K562 (cell line): Measurements from ENCODE around the gene CHRNA9. TPM values are rescaled to one million over a fixed set of nuclear protein-coding genes. Genes with fewer than 3 reads are reported as not detected.

Experiments
- ATAC-seq: fragments of 200-7000 bp; cut with Tn5 transposase; 3 replicates; pipeline ENCODE4 v1.9.1; 2020; ENCODE audit warnings: moderate library complexity
- BruUV-seq: library from RNA; stranded (reverse); fragments of 400-500 nt; replicated peaks from 2 replicates; lab custom pipeline; 2021; lab: Mats Ljungman, UMichigan
- CTCF ChIA-PET: fragments of 300-600 bp; formaldehyde crosslinking; extraction: SDS; loops from one replicate; lab custom pipeline; 2021; ENCODE audit warnings: low intra/inter-chr PET ratio; lab: Yijun Ruan, JAX
- POLR2A ChIA-PET: fragments of 300-600, 350-650 bp; sonication (Branson Sonifier 250); formaldehyde crosslinking; extraction: SDS; loops from one replicate; lab custom pipeline; 2021; ENCODE audit warnings: antibody characterized with exemption, inconsistent platforms; lab: Yijun Ruan, JAX
- DNase-seq, 4 experiments: peaks; one replicate each; pipeline versions ENCODE4 v3.0.0 to v3.0.0-alpha.2; 2011 to 2018; ENCODE audit warnings: low spot score in 3 of 4, mixed read lengths in 3 of 4; ENCODE audit errors: extremely low read depth in 1 of 4
- FAIRE-seq: peaks from 2 replicates; lab custom pipeline; 2011; peaks lifted over from hg19 to GRCh38; lab: Jason Lieb, UNC
- H2AFZ ChIP-seq: 2 replicates; pipeline ENCODE4 v1.6.0; 2011; ENCODE audit warnings: low read depth, low read length, control low read depth, inconsistent platforms
- H3K27ac ChIP-seq: fragments of 200-600 bp; 3 replicates; pipeline ENCODE4 v1.8.0; 2011; ENCODE audit warnings: low read depth, mild to moderate bottlenecking, control low read depth, inconsistent platforms, low read length, moderate library complexity, mixed read lengths; ENCODE audit errors: extremely low read depth
- H3K27me3 ChIP-seq, 2 experiments: fragments of 300-600 bp in 1 of 2; 2 replicates in 1 of 2; 3 replicates in 1 of 2; pipeline versions ENCODE4 v1.6.0 to v1.8.0; 2011; ENCODE audit warnings: inconsistent platforms in 2 of 2, low read length in 2 of 2, mild to moderate bottlenecking in 1 of 2, mixed read lengths in 1 of 2, moderate library complexity in 1 of 2; ENCODE audit not compliant: control insufficient read depth in 2 of 2, insufficient read depth in 2 of 2
- H3K36me3 ChIP-seq: fragments of 300-600 bp; 3 replicates; pipeline ENCODE4 v1.8.0; 2011; ENCODE audit warnings: mild to moderate bottlenecking, low read length, inconsistent platforms; ENCODE audit not compliant: control insufficient read depth, insufficient read depth
- H3K4me1 ChIP-seq, 2 experiments: fragments of 200-600 bp in 1 of 2; replicated peaks in 1 of 2; 2 replicates in 1 of 2; 3 replicates in 1 of 2; pipeline versions ENCODE4 v1.5.1 to v1.8.0; 2011; ENCODE audit warnings: inconsistent platforms in 2 of 2, low read length in 2 of 2, mild to moderate bottlenecking in 1 of 2, mixed read lengths in 1 of 2, moderate library complexity in 1 of 2; ENCODE audit not compliant: control insufficient read depth in 2 of 2, insufficient read depth in 2 of 2
- H3K4me2 ChIP-seq: 2 replicates; pipeline ENCODE4 v1.6.1; 2011; ENCODE audit warnings: low read length, control low read depth, inconsistent platforms, mixed read lengths; ENCODE audit not compliant: insufficient read depth
- H3K4me3 ChIP-seq: fragments of 200-600 bp; sonication (generic), shearing (Covaris generic); 2 replicates; pipeline ENCODE4 v1.5.1; 2016; ENCODE audit warnings: control low read depth, inconsistent platforms
- H3K79me2 ChIP-seq: fragments of 200-600 bp; 3 replicates; pipeline ENCODE4 v1.8.0; 2011; ENCODE audit warnings: low read length, inconsistent platforms; ENCODE audit not compliant: control insufficient read depth, insufficient read depth
- H3K9ac ChIP-seq, 2 experiments: 2 replicates each; pipeline versions ENCODE4 v1.6.0 to v1.6.1; 2011; ENCODE audit warnings: low read depth in 2 of 2, low read length in 2 of 2, control low read depth in 1 of 2, inconsistent platforms in 1 of 2, mild to moderate bottlenecking in 1 of 2, mixed read lengths in 1 of 2; ENCODE audit not compliant: insufficient read depth in 1 of 2
- H3K9me1 ChIP-seq: one replicate; pipeline ENCODE4 v1.6.0; 2011; ENCODE audit warnings: inconsistent platforms, mild to moderate bottlenecking, low read length, moderate library complexity; ENCODE audit not compliant: control insufficient read depth, insufficient read depth
- H3K9me3 ChIP-seq: replicated peaks from 2 replicates; pipeline ENCODE4 v1.5.1; 2011; ENCODE audit warnings: low read depth, low read length, inconsistent platforms; ENCODE audit not compliant: control insufficient read depth, insufficient read depth
- H4K20me1 ChIP-seq: replicated peaks from 2 replicates; pipeline ENCODE4 v1.6.1; 2011; ENCODE audit warnings: low read length, inconsistent platforms, mixed read lengths; ENCODE audit not compliant: control insufficient read depth, insufficient read depth
- ATF7 ChIP-seq: fragments of 450-650 bp; IDR thresholded peaks from 2 replicates; pipeline ENCODE4 v1.7.1; 2014; ENCODE audit warnings: mild to moderate bottlenecking, moderate library complexity
- CUX1 ChIP-seq: fragments of 200-800 bp; sonication (Bioruptor generic); IDR thresholded peaks from 2 replicates; pipeline ENCODE4 v1.6.1; 2016; ENCODE audit warnings: missing genetic modification characterization, missing compliant biosample characterization
- ETS2 ChIP-seq: IDR thresholded peaks from 2 replicates; pipeline ENCODE4 v1.6.1; 2016; ENCODE audit warnings: borderline replicate concordance, missing genetic modification characterization, mild to moderate bottlenecking, moderate library complexity, missing compliant biosample characterization; ENCODE audit not compliant: poor library complexity, severe bottlenecking
- FOXO4 ChIP-seq: fragments of 450-650 bp; formaldehyde crosslinking; IDR thresholded peaks from 2 replicates; pipeline ENCODE4 v1.4.0; 2020; ENCODE audit warnings: mild to moderate bottlenecking, moderate library complexity
- FOXP4 ChIP-seq: sonication (generic); formaldehyde crosslinking; IDR thresholded peaks from 2 replicates; pipeline ENCODE4 v1.8.0; 2022; ENCODE audit warnings: mild to moderate bottlenecking, missing genetic modification reagents, borderline replicate concordance
- GTF2E2 ChIP-seq: fragments of 200-800 bp; sonication (Bioruptor generic); IDR thresholded peaks from 2 replicates; pipeline ENCODE4 v1.6.1; 2016; ENCODE audit warnings: missing genetic modification characterization, missing compliant biosample characterization
- HMG20A ChIP-seq: fragments of 450-650 bp; formaldehyde crosslinking; conservative IDR thresholded peaks from 2 replicates; pipeline ENCODE4 v1.4.0; 2020; ENCODE audit warnings: mild to moderate bottlenecking, mixed read lengths
- JUND ChIP-seq, 2 experiments: IDR thresholded peaks; 2 replicates in 1 of 2; 3 replicates in 1 of 2; pipeline ENCODE4 v1.6.1; 2011; ENCODE audit warnings: borderline replicate concordance in 2 of 2, low read depth in 2 of 2, low read length in 2 of 2, improper control_type of control experiment in 1 of 2, missing biosample characterization in 1 of 2, missing genetic modification characterization in 1 of 2, missing genetic modification reagents in 1 of 2
- PHF8 ChIP-seq: fragments of 200-600 bp; sonication (generic); IDR thresholded peaks from 2 replicates; pipeline ENCODE4 v1.6.1; 2012; ENCODE audit warnings: mixed run types, mild to moderate bottlenecking, inconsistent platforms, low read length, moderate library complexity, borderline replicate concordance
- SRSF7 ChIP-seq: fragments of 200-400 bp; formaldehyde crosslinking; optimal IDR thresholded peaks from 2 replicates; pipeline ENCODE3; 2017; ENCODE audit warnings: mild to moderate bottlenecking, low read depth, low read length
- USF2 ChIP-seq: sonication (generic); formaldehyde crosslinking; IDR thresholded peaks from 2 replicates; pipeline ENCODE4 v1.5.0; 2020; ENCODE audit warnings: missing genetic modification reagents
- ZNF76 ChIP-seq: fragments of 250-450 bp; sonication (Bioruptor Pico); IDR thresholded peaks from 2 replicates; pipeline ENCODE4 v1.4.0; 2020; ENCODE audit warnings: mild to moderate bottlenecking, moderate library complexity, borderline replicate concordance
- WGBS: fragments of 100-300 bp; shearing (Covaris generic); methylation state at CpG from one replicate; pipeline ENCODE4 v1.1.6; 2016; ENCODE audit warnings: low coverage, mixed read lengths; ENCODE audit not compliant: insufficient coverage; ENCODE audit errors: missing lambda C conversion rate; 5-methylcytosine and 5-hydroxymethylcytosine counted together
- in situ Hi-C: fragments of 300-500 bp; cut with MboI; formaldehyde crosslinking; loops from 4 replicates; pipeline ENCODE4 v1.15.0; 2018; ENCODE audit warnings: inconsistent platforms, mixed read lengths
- intact Hi-C: fragments of 100-400 bp; cut with micrococcal nuclease; formaldehyde crosslinking; loops from 2 replicates; pipeline ENCODE4 v1.14.2; 2022
- polyA plus RNA-seq, 8 experiments: library from polyadenylated mRNA; depleted of rRNA in 4 of 8; stranded (reverse) in 5 of 8; unstranded in 3 of 8; fragments of >200 nt; fragmentation: Nextera tagmentation in 2 of 8; fragmentation: Illumina TruSeq in 1 of 8; extraction: Ambion mirVana in 2 of 8; extraction: Trizol in 1 of 8; gene quantifications; 2 replicates each; pipeline versions ENCODE4 v1.2.1 to v1.2.3, GENCODE V29; 2011 to 2014; ENCODE audit warnings: inconsistent platforms in 1 of 8, missing spikeins in 1 of 8
- total RNA-seq, 7 experiments: library from RNA; depleted of rRNA in 6 of 7; stranded (reverse); fragments of >200 nt in 6 of 7; fragmentation: Illumina TruSeq in 2 of 7; extraction: Trizol in 2 of 7; gene quantifications; 2 replicates each; pipeline versions ENCODE4 v1.2.1 to v1.2.3, GENCODE V29; 2011 to 2021; ENCODE audit warnings: low replicate concordance in 1 of 7

Gene CHRNA9
- total and polyA plus RNA-seq, 9 of the 15 experiments (the other 6 are each of a cell fraction or from before 2014, with no cell fraction given) = not detected

- 4% methylated on average over 7 of the region's 7 CpGs for WGBS
- intact Hi-C loops (no loop called here), in situ Hi-C loops (no loop called here)
- Histone ChIP-seq H3K27me3 (peaks cover 42 to 43% of the 10 kb centered on the region in 2 experiments), H3K27ac (no peak overlapping the region), H3K36me3 (no peaks in the 10 kb centered on the region), H3K9me1 (no peaks in the 10 kb centered on the region), H2AFZ (no peak overlapping the region), H3K4me2 (no peak overlapping the region), H3K79me2 (no peaks in the 10 kb centered on the region), H3K9me3 (no peaks in the 10 kb centered on the region), H3K4me3 (no peak overlapping the region), H3K9ac (no peak overlapping the region), H3K4me1 (peaks cover 0 to 4% of the 10 kb centered on the region in 2 experiments; a peak in 2 of 5 replicates), H4K20me1 (no peaks in the 10 kb centered on the region; the same call in 1 of the 2 replicates)
- ATAC-seq = no peak
- FAIRE-seq = no peak
- POLR2A ChIA-PET = interaction anchor here (0.6 kb wide), 2 partner anchors 67 to 349 kb away, joined by 3 read pairs; no protein-coding TSS in a partner anchor
- DNase-seq = no peak
- CTCF ChIA-PET = no interaction called here
- BruUV-seq = no TSS peak
- no peak for TF ChIP-seq CUX1
- no peak for TF ChIP-seq FOXP4 (CRISPR knock-in tag)
- TF ChIP-seq FOXO4 (CRISPR knock-in tag) = no peak
- TF ChIP-seq ETS2 (tag) = no peak
- no peak for TF ChIP-seq ZNF76 (CRISPR knock-in tag)
- no peak for TF ChIP-seq ATF7
- TF ChIP-seq SRSF7 = no peak
- TF ChIP-seq GTF2E2 (tag) = no peak
- TF ChIP-seq JUND (IDR thresholded peaks at IDR 0.05; ENCODE audit: borderline replicate concordance, low read depth, low read length) = no peak
- TF ChIP-seq JUND (tag; IDR thresholded peaks at IDR 0.05; ENCODE audit: borderline replicate concordance, low read depth, low read length) = no peak
- TF ChIP-seq PHF8 = no peak
- no peak for TF ChIP-seq USF2
- TF ChIP-seq HMG20A (CRISPR knock-in tag) = no peak
Observed at GRCh38 chr4:40330536-40330935, 4.6 kb upstream of the CHRNA9 start.
